Measurements from ENCODE around the gene KIAA0513.

KIAA0513 gene

DNA sequence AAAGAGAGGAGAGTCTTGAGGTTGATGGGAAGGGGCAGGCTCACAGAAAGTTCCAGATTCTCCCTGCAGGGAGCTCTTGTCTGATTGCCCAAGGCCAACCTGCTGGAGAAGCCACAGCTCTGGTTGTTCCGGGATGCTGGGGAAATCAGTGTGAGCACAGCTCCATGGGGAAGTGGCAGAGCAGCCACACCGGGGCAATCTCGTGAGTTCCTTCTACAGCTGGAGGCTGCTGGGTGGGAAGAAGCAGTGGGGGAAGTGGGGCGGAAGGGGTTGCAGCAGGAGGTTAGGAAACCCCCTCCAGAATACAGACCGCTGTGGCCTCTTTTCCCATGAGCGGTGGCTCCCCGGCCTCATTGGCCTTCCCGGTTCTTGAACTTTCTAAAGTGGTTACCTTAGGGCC is 34.0 kb downstream of the KIAA0513 start:
- Histone ChIP-seq H3K4me3 (ENCODE audit: low read depth in 1 of 2, low read length in 1 of 2) (peak overlapping the region; percentile 29 to 36), H3K27ac (peak overlapping the region; percentile 91), H3K9me3 (no peaks in the 10 kb centered on the region), H3K27me3 (no peaks in the 10 kb centered on the region), H3K4me1 (ENCODE audit: control insufficient read depth in 1 of 2, insufficient read depth in 1 of 2, low read depth in 1 of 2, low read length in 1 of 2) (peaks cover 73 to 78% of the 10 kb centered on the region in 2 experiments), H3K36me3 (peaks cover 64% of the 10 kb centered on the region)
- TF ChIP-seq, protein P1, sequence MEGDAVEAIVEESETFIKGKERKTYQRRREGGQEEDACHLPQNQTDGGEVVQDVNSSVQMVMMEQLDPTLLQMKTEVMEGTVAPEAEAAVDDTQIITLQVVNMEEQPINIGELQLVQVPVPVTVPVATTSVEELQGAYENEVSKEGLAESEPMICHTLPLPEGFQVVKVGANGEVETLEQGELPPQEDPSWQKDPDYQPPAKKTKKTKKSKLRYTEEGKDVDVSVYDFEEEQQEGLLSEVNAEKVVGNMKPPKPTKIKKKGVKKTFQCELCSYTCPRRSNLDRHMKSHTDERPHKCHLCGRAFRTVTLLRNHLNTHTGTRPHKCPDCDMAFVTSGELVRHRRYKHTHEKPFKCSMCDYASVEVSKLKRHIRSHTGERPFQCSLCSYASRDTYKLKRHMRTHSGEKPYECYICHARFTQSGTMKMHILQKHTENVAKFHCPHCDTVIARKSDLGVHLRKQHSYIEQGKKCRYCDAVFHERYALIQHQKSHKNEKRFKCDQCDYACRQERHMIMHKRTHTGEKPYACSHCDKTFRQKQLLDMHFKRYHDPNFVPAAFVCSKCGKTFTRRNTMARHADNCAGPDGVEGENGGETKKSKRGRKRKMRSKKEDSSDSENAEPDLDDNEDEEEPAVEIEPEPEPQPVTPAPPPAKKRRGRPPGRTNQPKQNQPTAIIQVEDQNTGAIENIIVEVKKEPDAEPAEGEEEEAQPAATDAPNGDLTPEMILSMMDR (IDR thresholded peaks at IDR 0.05): peak; percentile 41

DNA sequence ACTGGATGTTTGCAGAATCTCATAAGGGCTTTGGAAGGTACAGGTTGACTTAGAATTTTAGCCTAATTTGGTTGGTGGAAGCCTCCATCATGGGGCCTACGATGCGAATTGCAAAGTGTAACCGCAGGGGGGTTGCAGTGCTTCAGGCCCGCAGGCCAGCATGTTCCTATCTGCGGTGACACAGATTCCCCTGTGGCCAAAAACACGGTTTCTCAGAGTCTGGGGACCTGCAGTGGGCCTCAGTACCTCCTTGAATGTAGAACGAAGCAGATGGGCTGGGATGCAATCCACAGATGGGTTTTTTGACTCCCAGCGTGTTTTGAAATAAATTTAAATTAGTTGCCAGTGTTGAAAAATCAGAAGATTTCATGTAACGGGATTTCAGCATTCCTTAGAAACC is 34.7 kb downstream of the KIAA0513 start:
- H3K4me1 ChIP-seq (ENCODE audit: control insufficient read depth in 1 of 2, insufficient read depth in 1 of 2, low read depth in 1 of 2, low read length in 1 of 2): peaks cover 66 to 71% of the 10 kb centered on the region in 2 experiments
- peak overlapping the region; percentile 91 for H3K27ac ChIP-seq
- no peaks in the 10 kb centered on the region for H3K9me3 ChIP-seq
- H3K27me3 ChIP-seq: no peaks in the 10 kb centered on the region
- peak overlapping the region; percentile 29 to 36 for H3K4me3 ChIP-seq (ENCODE audit: low read depth in 1 of 2, low read length in 1 of 2)
- H3K36me3 ChIP-seq: peaks cover 70% of the 10 kb centered on the region
- TF ChIP-seq, protein P1 (IDR thresholded peaks at IDR 0.05): no peak

DNA sequence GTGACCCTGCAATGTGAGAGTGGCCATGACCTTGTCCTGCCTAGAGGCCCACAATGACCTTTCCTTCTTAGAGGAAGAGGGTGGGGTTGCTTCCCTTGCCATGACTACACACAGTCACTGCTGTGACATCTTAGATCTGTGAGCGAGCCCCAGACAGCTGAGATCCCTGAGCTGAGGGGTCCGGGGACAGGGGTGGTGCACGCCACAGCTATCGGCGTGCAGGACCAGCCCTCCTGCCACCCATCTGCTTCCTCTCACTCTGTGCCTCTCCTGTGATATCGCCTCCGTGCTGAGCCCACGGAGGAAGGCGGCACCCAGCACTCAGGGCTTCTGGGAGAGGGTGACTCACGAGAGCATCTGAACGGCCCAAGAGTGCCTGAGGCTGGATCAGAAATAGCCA is 35.2 kb downstream of the KIAA0513 start:
- H3K4me3 ChIP-seq (ENCODE audit: low read depth in 1 of 2, low read length in 1 of 2): peak overlapping the region; percentile 29 to 36
- H3K27ac ChIP-seq: peak overlapping the region; percentile 91
- H3K4me1 ChIP-seq (ENCODE audit: control insufficient read depth in 1 of 2, insufficient read depth in 1 of 2, low read depth in 1 of 2, low read length in 1 of 2): peaks cover 60 to 65% of the 10 kb centered on the region in 2 experiments
- TF ChIP-seq, protein P1 (IDR thresholded peaks at IDR 0.05): no peak
- no peaks in the 10 kb centered on the region for H3K9me3 ChIP-seq
- H3K27me3 ChIP-seq: no peaks in the 10 kb centered on the region
- H3K36me3 ChIP-seq: peaks cover 70% of the 10 kb centered on the region

DNA sequence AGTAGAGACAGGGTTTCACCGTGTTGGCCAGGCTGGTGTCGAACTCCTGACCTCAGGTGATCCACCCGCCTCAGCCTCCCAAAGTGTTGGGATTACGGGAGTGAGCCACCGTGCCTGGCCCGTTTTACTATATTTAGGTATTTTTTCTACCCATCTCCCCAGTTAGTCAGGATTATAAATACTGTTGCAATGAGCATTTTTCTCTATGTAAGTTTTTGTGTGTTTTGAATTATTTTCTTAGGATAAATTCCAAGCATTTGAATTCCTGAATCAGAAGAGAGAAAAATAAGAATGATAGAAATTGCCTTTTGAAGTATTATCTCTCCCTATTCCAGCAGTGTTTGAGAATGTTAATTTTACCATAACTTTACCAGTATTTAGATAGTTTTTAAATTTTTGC is 36.6 kb downstream of the KIAA0513 start:
- Histone ChIP-seq H3K4me1 (ENCODE audit: control insufficient read depth in 1 of 2, insufficient read depth in 1 of 2, low read depth in 1 of 2, low read length in 1 of 2) (peaks cover 49 to 53% of the 10 kb centered on the region in 2 experiments), H3K27ac (peak overlapping the region; percentile 44), H3K27me3 (no peaks in the 10 kb centered on the region), H3K36me3 (peaks cover 71% of the 10 kb centered on the region), H3K4me3 (ENCODE audit: low read depth in 1 of 2, low read length in 1 of 2) (no peak overlapping the region), H3K9me3 (no peaks in the 10 kb centered on the region)
- TF ChIP-seq, protein P1 (IDR thresholded peaks at IDR 0.05): no peak

DNA sequence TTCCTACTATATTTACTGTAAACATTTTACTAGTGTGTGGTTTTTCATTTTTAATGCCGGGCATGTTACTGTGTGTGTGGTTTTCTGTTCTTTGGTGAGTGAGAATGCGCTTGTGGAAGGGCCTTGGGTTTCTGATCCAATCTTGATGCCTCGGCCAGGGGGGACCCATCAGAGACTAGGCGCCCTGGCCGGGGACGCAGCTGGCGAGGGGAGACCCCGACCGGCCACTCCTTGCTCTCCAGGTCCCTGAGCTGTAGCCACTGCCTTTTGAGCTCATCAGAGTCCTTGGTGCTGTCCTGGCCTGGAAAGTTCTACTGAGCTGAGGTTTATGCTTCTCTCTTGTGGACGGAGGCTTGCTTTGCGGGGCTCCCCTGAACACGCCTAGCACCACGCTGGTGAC is 37.5 kb downstream of the KIAA0513 start:
- H3K36me3 ChIP-seq: peaks cover 72% of the 10 kb centered on the region
- TF ChIP-seq, protein P1 (IDR thresholded peaks at IDR 0.05): no peak
- H3K27me3 ChIP-seq: no peaks in the 10 kb centered on the region
- no peaks in the 10 kb centered on the region for H3K9me3 ChIP-seq
- no peak overlapping the region for H3K4me3 ChIP-seq (ENCODE audit: low read depth in 1 of 2, low read length in 1 of 2)
- peak overlapping the region; percentile 20 for H3K27ac ChIP-seq
- H3K4me1 ChIP-seq (ENCODE audit: control insufficient read depth in 1 of 2, insufficient read depth in 1 of 2, low read depth in 1 of 2, low read length in 1 of 2): peaks cover 40 to 44% of the 10 kb centered on the region in 2 experiments
